HCT116 (cell line): Measurements from ENCODE around the gene KATNAL2.

Source experiments
- EZH2 ChIP-seq: fragments of 200-600 bp; sonication (generic); IDR thresholded peaks from 2 replicates; pipeline ENCODE4 v1.6.1; 2017; ENCODE audit warnings: antibody characterized with exemption, mixed run types
- FOSL1 ChIP-seq: IDR thresholded peaks from 2 replicates; pipeline ENCODE4 v1.6.1; 2012; ENCODE audit warnings: low read depth
- POLR2A ChIP-seq: IDR thresholded peaks from 2 replicates; pipeline ENCODE4 v1.7.0; 2011; ENCODE audit warnings: borderline replicate concordance; ENCODE audit not compliant: insufficient read depth, insufficient read length; ENCODE audit errors: extremely low read depth
- POLR2AphosphoS5 ChIP-seq: IDR thresholded peaks from 2 replicates; pipeline ENCODE4 v1.6.1; 2011; ENCODE audit warnings: mild to moderate bottlenecking, low read depth, low read length, moderate library complexity
- SRF ChIP-seq: IDR thresholded peaks from 2 replicates; pipeline ENCODE4 v1.6.1; 2012; ENCODE audit warnings: low read depth
- YY1 ChIP-seq: IDR thresholded peaks from 2 replicates; pipeline ENCODE4 v1.6.1; 2011; ENCODE audit warnings: low read length, low read depth, moderate library complexity, mild to moderate bottlenecking; ENCODE audit not compliant: insufficient replicate concordance; ENCODE audit errors: extremely low read depth
- TF ChIP-seq, protein P1 (sequence below): IDR thresholded peaks from 2 replicates; pipeline ENCODE4 v1.6.1; 2012; ENCODE audit warnings: low read depth
- TF ChIP-seq, protein P2 (sequence below), 3 experiments: fragments of 200-600 bp in 1 of 3; sonication (generic) in 1 of 3; IDR thresholded peaks in 2 of 3; conservative IDR thresholded peaks in 1 of 3; 2 replicates each; pipeline ENCODE4 v1.5.1; 2012 to 2017; ENCODE audit warnings: low read depth in 2 of 3, low read length in 2 of 3, antibody characterized with exemption in 1 of 3, borderline replicate concordance in 1 of 3, control low read depth in 1 of 3, mild to moderate bottlenecking in 1 of 3, mixed read lengths in 1 of 3, mixed run types in 1 of 3, moderate library complexity in 1 of 3; ENCODE audit not compliant: insufficient read depth in 1 of 3

DNA sequence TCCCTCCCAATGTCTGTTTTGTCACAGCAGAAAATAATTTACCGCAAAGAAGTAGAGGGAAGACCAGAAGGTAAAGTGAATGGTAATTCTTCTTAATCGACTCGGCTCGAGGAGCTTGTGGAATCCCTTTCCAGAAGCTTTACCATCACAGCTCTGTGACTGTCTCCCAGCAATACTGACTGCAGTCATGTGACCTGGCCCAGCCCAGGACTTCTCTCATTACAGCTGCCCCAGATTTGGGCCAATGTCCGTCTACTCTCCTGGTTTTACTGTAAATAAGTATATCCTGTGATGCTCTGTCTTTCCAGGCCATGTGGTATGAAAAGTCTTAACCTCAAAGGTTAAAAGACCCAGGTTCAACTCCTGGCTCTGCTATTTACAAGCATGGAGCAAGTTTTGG, 137.0 kb downstream of the KATNAL2 start:
- TF ChIP-seq, protein P1, sequence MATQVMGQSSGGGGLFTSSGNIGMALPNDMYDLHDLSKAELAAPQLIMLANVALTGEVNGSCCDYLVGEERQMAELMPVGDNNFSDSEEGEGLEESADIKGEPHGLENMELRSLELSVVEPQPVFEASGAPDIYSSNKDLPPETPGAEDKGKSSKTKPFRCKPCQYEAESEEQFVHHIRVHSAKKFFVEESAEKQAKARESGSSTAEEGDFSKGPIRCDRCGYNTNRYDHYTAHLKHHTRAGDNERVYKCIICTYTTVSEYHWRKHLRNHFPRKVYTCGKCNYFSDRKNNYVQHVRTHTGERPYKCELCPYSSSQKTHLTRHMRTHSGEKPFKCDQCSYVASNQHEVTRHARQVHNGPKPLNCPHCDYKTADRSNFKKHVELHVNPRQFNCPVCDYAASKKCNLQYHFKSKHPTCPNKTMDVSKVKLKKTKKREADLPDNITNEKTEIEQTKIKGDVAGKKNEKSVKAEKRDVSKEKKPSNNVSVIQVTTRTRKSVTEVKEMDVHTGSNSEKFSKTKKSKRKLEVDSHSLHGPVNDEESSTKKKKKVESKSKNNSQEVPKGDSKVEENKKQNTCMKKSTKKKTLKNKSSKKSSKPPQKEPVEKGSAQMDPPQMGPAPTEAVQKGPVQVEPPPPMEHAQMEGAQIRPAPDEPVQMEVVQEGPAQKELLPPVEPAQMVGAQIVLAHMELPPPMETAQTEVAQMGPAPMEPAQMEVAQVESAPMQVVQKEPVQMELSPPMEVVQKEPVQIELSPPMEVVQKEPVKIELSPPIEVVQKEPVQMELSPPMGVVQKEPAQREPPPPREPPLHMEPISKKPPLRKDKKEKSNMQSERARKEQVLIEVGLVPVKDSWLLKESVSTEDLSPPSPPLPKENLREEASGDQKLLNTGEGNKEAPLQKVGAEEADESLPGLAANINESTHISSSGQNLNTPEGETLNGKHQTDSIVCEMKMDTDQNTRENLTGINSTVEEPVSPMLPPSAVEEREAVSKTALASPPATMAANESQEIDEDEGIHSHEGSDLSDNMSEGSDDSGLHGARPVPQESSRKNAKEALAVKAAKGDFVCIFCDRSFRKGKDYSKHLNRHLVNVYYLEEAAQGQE: no peak
- TF ChIP-seq SRF (no peak), EZH2 (no peak), POLR2A (no peak), POLR2AphosphoS5 (no peak), YY1 (no peak), FOSL1 (no peak)
- TF ChIP-seq, protein P2, sequence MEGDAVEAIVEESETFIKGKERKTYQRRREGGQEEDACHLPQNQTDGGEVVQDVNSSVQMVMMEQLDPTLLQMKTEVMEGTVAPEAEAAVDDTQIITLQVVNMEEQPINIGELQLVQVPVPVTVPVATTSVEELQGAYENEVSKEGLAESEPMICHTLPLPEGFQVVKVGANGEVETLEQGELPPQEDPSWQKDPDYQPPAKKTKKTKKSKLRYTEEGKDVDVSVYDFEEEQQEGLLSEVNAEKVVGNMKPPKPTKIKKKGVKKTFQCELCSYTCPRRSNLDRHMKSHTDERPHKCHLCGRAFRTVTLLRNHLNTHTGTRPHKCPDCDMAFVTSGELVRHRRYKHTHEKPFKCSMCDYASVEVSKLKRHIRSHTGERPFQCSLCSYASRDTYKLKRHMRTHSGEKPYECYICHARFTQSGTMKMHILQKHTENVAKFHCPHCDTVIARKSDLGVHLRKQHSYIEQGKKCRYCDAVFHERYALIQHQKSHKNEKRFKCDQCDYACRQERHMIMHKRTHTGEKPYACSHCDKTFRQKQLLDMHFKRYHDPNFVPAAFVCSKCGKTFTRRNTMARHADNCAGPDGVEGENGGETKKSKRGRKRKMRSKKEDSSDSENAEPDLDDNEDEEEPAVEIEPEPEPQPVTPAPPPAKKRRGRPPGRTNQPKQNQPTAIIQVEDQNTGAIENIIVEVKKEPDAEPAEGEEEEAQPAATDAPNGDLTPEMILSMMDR (IDR thresholded peaks at IDR 0.05 in 2 of 3, conservative IDR thresholded peaks at IDR 0.05 in 1 of 3; ENCODE audit: borderline replicate concordance in 1 of 3, insufficient read depth in 1 of 3, low read depth in 2 of 3, low read length in 2 of 3): no peak
